K562 (cell line): ENCODE results near the gene SCYL1. TPM values are rescaled to one million over a fixed set of nuclear protein-coding genes. Genes with fewer than 3 reads are reported as not detected.

Source experiments
- ARID1B ChIP-seq: fragments of 450-650 bp; IDR thresholded peaks from 2 replicates; pipeline ENCODE4 v1.6.1; 2016; ENCODE audit warnings: antibody characterized with exemption, mild to moderate bottlenecking, inconsistent platforms
- ATF1 ChIP-seq, 2 experiments: fragments of 450-650 bp in 1 of 2; IDR thresholded peaks; 2 replicates each; pipeline ENCODE4 v1.6.1; 2016; ENCODE audit warnings: missing compliant biosample characterization in 1 of 2, missing genetic modification characterization in 1 of 2
- BRF1 ChIP-seq: IDR thresholded peaks from 3 replicates; pipeline ENCODE4 v1.6.1; 2011; ENCODE audit warnings: borderline replicate concordance, mild to moderate bottlenecking; ENCODE audit not compliant: insufficient read length; ENCODE audit errors: extremely low read depth
- GABPB1 ChIP-seq: sonication (generic); formaldehyde crosslinking; IDR thresholded peaks from 2 replicates; pipeline ENCODE4 v1.8.0; 2022; ENCODE audit warnings: mild to moderate bottlenecking, missing genetic modification reagents
- GTF3C2 ChIP-seq: IDR thresholded peaks from 3 replicates; pipeline ENCODE4 v1.6.1; 2011; ENCODE audit warnings: borderline replicate concordance, mild to moderate bottlenecking, moderate library complexity; ENCODE audit not compliant: insufficient read length; ENCODE audit errors: extremely low read depth
- HDAC8 ChIP-seq: fragments of 450-650 bp; IDR thresholded peaks from 2 replicates; pipeline ENCODE4 v1.6.1; 2016; ENCODE audit warnings: mild to moderate bottlenecking, missing genetic modification characterization, moderate library complexity, missing compliant biosample characterization
- HNRNPUL1 ChIP-seq: fragments of 200-400 bp; formaldehyde crosslinking; IDR thresholded peaks from 2 replicates; pipeline ENCODE4 v1.6.1; 2017; ENCODE audit warnings: low read length
- ILK ChIP-seq: fragments of 450-650 bp; IDR thresholded peaks from 2 replicates; pipeline ENCODE4 v1.6.1; 2016; ENCODE audit warnings: missing genetic modification characterization, low read depth, mild to moderate bottlenecking, missing compliant biosample characterization, moderate library complexity, borderline replicate concordance
- KDM4B ChIP-seq, 2 experiments: fragments of 450-650 bp in 1 of 2; sonication (generic) in 1 of 2; IDR thresholded peaks; 2 replicates each; pipeline ENCODE4 v1.6.1; 2016 to 2017; ENCODE audit warnings: borderline replicate concordance in 2 of 2, antibody characterized with exemption in 1 of 2, low read depth in 1 of 2, mild to moderate bottlenecking in 1 of 2
- NFYB ChIP-seq: IDR thresholded peaks from 2 replicates; pipeline ENCODE4 v1.6.1; 2011; ENCODE audit warnings: mild to moderate bottlenecking, moderate library complexity; ENCODE audit not compliant: insufficient read length; ENCODE audit errors: extremely low read depth
- NR4A1 ChIP-seq, 2 experiments: fragments of 250-450 bp in 1 of 2; fragments of 450-650 bp in 1 of 2; sonication (Bioruptor Pico) in 1 of 2; IDR thresholded peaks; 2 replicates each; pipeline versions ENCODE4 v1.4.0 to v1.6.1; 2016 to 2020; ENCODE audit warnings: mild to moderate bottlenecking in 2 of 2, missing compliant biosample characterization in 1 of 2, missing genetic modification characterization in 1 of 2, moderate library complexity in 1 of 2
- RBM17 ChIP-seq: fragments of 200-400 bp; formaldehyde crosslinking; IDR thresholded peaks from 2 replicates; pipeline ENCODE4 v1.6.1; 2017; ENCODE audit warnings: low read depth, mild to moderate bottlenecking, low read length, borderline replicate concordance
- RBM22 ChIP-seq: fragments of 200-400 bp; formaldehyde crosslinking; IDR thresholded peaks from 2 replicates; pipeline ENCODE4 v1.6.1; 2018; ENCODE audit warnings: low read length, low read depth; ENCODE audit not compliant: poor library complexity, severe bottlenecking
- RBM34 ChIP-seq: fragments of 200-400 bp; formaldehyde crosslinking; IDR thresholded peaks from 2 replicates; pipeline ENCODE4 v1.6.1; 2018; ENCODE audit warnings: low read length, borderline replicate concordance; ENCODE audit not compliant: insufficient read depth
- RBM39 ChIP-seq: fragments of 200-400 bp; formaldehyde crosslinking; optimal IDR thresholded peaks from 2 replicates; pipeline ENCODE3; 2018; ENCODE audit warnings: low read depth, low read length
- SIX5 ChIP-seq, 2 experiments: IDR thresholded peaks; 2 replicates each; pipeline ENCODE4 v1.6.1; 2011; ENCODE audit warnings: low read length in 2 of 2, borderline replicate concordance in 1 of 2, low read depth in 1 of 2, mild to moderate bottlenecking in 1 of 2, moderate library complexity in 1 of 2; ENCODE audit not compliant: insufficient read depth in 1 of 2
- SMARCE1 ChIP-seq: fragments of 450-650 bp; IDR thresholded peaks from 2 replicates; pipeline ENCODE4 v1.7.1; 2016; ENCODE audit warnings: mild to moderate bottlenecking
- TRIM24 ChIP-seq, 2 experiments: fragments of 450-650 bp; IDR thresholded peaks; 2 replicates each; pipeline ENCODE4 v1.6.1; 2016
- ZNF143 ChIP-seq: sonication (generic); formaldehyde crosslinking; IDR thresholded peaks from 2 replicates; pipeline ENCODE4 v1.9.0; 2022; ENCODE audit warnings: mild to moderate bottlenecking, missing genetic modification reagents
- ZNF639 ChIP-seq, 2 experiments: fragments of 200-800 bp in 1 of 2; sonication (Bioruptor generic) in 1 of 2; sonication (generic) in 1 of 2; formaldehyde crosslinking in 1 of 2; IDR thresholded peaks in 1 of 2; conservative IDR thresholded peaks in 1 of 2; 2 replicates each; pipeline versions ENCODE4 v1.5.0 to v1.6.1; 2016 to 2020; ENCODE audit warnings: missing compliant biosample characterization in 1 of 2, missing genetic modification characterization in 1 of 2, missing genetic modification reagents in 1 of 2
- ZNF766 ChIP-seq: fragments of 200-800 bp; sonication (Bioruptor generic); conservative IDR thresholded peaks from 2 replicates; pipeline ENCODE4 v1.6.1; 2016; ENCODE audit warnings: missing genetic modification characterization, missing compliant biosample characterization
- ZNF79 ChIP-seq: fragments of 250-450 bp; sonication (Bioruptor Pico); IDR thresholded peaks from 2 replicates; pipeline ENCODE4 v1.4.0; 2020; ENCODE audit warnings: low read depth, mild to moderate bottlenecking, moderate library complexity
- polyA plus RNA-seq, 8 experiments: library from polyadenylated mRNA; depleted of rRNA in 4 of 8; stranded (reverse) in 5 of 8; unstranded in 3 of 8; fragments of >200 nt; fragmentation: Nextera tagmentation in 2 of 8; fragmentation: Illumina TruSeq in 1 of 8; extraction: Ambion mirVana in 2 of 8; extraction: Trizol in 1 of 8; gene quantifications; 2 replicates each; pipeline versions ENCODE4 v1.2.1 to v1.2.3, GENCODE V29; 2011 to 2014; ENCODE audit warnings: inconsistent platforms in 1 of 8, missing spikeins in 1 of 8
- total RNA-seq, 7 experiments: library from RNA; depleted of rRNA in 6 of 7; stranded (reverse); fragments of >200 nt in 6 of 7; fragmentation: Illumina TruSeq in 2 of 7; extraction: Trizol in 2 of 7; gene quantifications; 2 replicates each; pipeline versions ENCODE4 v1.2.1 to v1.2.3, GENCODE V29; 2011 to 2021; ENCODE audit warnings: low replicate concordance in 1 of 7

SCYL1 gene
- total and polyA plus RNA-seq, 9 of the 15 experiments (the other 6 are each of a cell fraction or from before 2014, with no cell fraction given) = 1.9 to 145 (median 57.6) TPM

- TF ChIP-seq NFYB = no peak
- TF ChIP-seq RBM17 = no peak
- no peak; the same call in 1 of the 2 replicates for TF ChIP-seq ILK (tag)
- TF ChIP-seq HDAC8 (tag) = no peak
- TF ChIP-seq KDM4B (IDR thresholded peaks at IDR 0.05; ENCODE audit: borderline replicate concordance in 2 of 2, low read depth in 1 of 2) = no peak
- TF ChIP-seq BRF1 = no peak
- peak; percentile 99 for TF ChIP-seq RBM39
- TF ChIP-seq RBM22 = peak; percentile 84
- TF ChIP-seq RBM34 = no peak
- peak; percentile 93 for TF ChIP-seq HNRNPUL1
- TF ChIP-seq ZNF766 = no peak
- TF ChIP-seq GTF3C2 = no peak
- no peak for TF ChIP-seq ZNF143
- TF ChIP-seq SIX5 (IDR thresholded peaks at IDR 0.05; ENCODE audit: borderline replicate concordance in 1 of 2, insufficient read depth in 1 of 2, low read depth in 1 of 2, low read length in 2 of 2) = no peak
- TF ChIP-seq ATF1 (CRISPR knock-in tag; IDR thresholded peaks at IDR 0.05) = no peak
- TF ChIP-seq ATF1 (tag; IDR thresholded peaks at IDR 0.05) = no peak; the same call in 1 of the 2 replicates
- peak in 1 of 2 experiments; percentile 32; a peak in 1 of 4 replicates for TF ChIP-seq ZNF639 (CRISPR knock-in tag; conservative IDR thresholded peaks at IDR 0.05 in 1 of 2, IDR thresholded peaks at IDR 0.05 in 1 of 2)
- 0 out of 2 replicates have a peak, but pooled peaks have one; percentile 43 for TF ChIP-seq NR4A1 (CRISPR knock-in tag; IDR thresholded peaks at IDR 0.05)
- TF ChIP-seq NR4A1 (tag; IDR thresholded peaks at IDR 0.05) = no peak
- TF ChIP-seq SMARCE1 = peak; percentile 68; the same call in 1 of the 2 replicates
- TF ChIP-seq GABPB1 (CRISPR knock-in tag) = peak; percentile 51; the same call in 1 of the 2 replicates
- TF ChIP-seq ARID1B = no peak
- TF ChIP-seq ZNF79 (CRISPR knock-in tag) = no peak
- TF ChIP-seq TRIM24 (IDR thresholded peaks at IDR 0.05) = no peak
Observed at GRCh38 chr11:65502555-65503367, 22.1 kb upstream of the SCYL1 start (continued).
